ENCODE results near the gene VSIG10L2.

- TF ChIP-seq GATA3 (IDR thresholded peaks at IDR 0.05; ENCODE audit: borderline replicate concordance) (no peak), EHMT2 (IDR thresholded peaks at IDR 0.05; ENCODE audit: low read depth) (no peak), RFX5 (IDR thresholded peaks at IDR 0.05) (no peak), CTCF (IDR thresholded peaks at IDR 0.05) (no peak), POLR2A (IDR thresholded peaks at IDR 0.05; ENCODE audit: low read length) (no peak), CEBPB (IDR thresholded peaks at IDR 0.05) (no peak), PBX3 (IDR thresholded peaks at IDR 0.05) (no peak), ZC3H11A (IDR thresholded peaks at IDR 0.05) (no peak), BHLHE40 (IDR thresholded peaks at IDR 0.05; ENCODE audit: low read depth, low read length) (no peak), RAD21 (conservative IDR thresholded peaks at IDR 0.05 in 1 of 2, IDR thresholded peaks at IDR 0.05 in 1 of 2) (no peak), EP300 (IDR thresholded peaks at IDR 0.05) (no peak), RCOR1 (IDR thresholded peaks at IDR 0.05; ENCODE audit: low read depth, low read length) (no peak), TP53 (CRISPR knock-in tag; IDR thresholded peaks at IDR 0.05) (no peak)
- TF ChIP-seq, protein P1, sequence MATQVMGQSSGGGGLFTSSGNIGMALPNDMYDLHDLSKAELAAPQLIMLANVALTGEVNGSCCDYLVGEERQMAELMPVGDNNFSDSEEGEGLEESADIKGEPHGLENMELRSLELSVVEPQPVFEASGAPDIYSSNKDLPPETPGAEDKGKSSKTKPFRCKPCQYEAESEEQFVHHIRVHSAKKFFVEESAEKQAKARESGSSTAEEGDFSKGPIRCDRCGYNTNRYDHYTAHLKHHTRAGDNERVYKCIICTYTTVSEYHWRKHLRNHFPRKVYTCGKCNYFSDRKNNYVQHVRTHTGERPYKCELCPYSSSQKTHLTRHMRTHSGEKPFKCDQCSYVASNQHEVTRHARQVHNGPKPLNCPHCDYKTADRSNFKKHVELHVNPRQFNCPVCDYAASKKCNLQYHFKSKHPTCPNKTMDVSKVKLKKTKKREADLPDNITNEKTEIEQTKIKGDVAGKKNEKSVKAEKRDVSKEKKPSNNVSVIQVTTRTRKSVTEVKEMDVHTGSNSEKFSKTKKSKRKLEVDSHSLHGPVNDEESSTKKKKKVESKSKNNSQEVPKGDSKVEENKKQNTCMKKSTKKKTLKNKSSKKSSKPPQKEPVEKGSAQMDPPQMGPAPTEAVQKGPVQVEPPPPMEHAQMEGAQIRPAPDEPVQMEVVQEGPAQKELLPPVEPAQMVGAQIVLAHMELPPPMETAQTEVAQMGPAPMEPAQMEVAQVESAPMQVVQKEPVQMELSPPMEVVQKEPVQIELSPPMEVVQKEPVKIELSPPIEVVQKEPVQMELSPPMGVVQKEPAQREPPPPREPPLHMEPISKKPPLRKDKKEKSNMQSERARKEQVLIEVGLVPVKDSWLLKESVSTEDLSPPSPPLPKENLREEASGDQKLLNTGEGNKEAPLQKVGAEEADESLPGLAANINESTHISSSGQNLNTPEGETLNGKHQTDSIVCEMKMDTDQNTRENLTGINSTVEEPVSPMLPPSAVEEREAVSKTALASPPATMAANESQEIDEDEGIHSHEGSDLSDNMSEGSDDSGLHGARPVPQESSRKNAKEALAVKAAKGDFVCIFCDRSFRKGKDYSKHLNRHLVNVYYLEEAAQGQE (IDR thresholded peaks at IDR 0.05) = no peak
Measured at GRCh38 chr11:125931668-125932067, 14.2 kb upstream of the VSIG10L2 start.
